Measurements from ENCODE around the gene IMPA2.

- TF ChIP-seq PBX3 (CRISPR knock-in tag; IDR thresholded peaks at IDR 0.05) (no peak), ZNF777 (tag by site-specific recombination; IDR thresholded peaks at IDR 0.05; ENCODE audit: borderline replicate concordance) (no peak), ZNF211 (tag by site-specific recombination; IDR thresholded peaks at IDR 0.05; ENCODE audit: low read depth) (no peak), YY1 (tag by site-specific recombination; IDR thresholded peaks at IDR 0.05) (no peak)
- TF ChIP-seq, protein P1, sequence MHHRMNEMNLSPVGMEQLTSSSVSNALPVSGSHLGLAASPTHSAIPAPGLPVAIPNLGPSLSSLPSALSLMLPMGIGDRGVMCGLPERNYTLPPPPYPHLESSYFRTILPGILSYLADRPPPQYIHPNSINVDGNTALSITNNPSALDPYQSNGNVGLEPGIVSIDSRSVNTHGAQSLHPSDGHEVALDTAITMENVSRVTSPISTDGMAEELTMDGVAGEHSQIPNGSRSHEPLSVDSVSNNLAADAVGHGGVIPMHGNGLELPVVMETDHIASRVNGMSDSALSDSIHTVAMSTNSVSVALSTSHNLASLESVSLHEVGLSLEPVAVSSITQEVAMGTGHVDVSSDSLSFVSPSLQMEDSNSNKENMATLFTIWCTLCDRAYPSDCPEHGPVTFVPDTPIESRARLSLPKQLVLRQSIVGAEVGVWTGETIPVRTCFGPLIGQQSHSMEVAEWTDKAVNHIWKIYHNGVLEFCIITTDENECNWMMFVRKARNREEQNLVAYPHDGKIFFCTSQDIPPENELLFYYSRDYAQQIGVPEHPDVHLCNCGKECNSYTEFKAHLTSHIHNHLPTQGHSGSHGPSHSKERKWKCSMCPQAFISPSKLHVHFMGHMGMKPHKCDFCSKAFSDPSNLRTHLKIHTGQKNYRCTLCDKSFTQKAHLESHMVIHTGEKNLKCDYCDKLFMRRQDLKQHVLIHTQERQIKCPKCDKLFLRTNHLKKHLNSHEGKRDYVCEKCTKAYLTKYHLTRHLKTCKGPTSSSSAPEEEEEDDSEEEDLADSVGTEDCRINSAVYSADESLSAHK (tag by site-specific recombination; IDR thresholded peaks at IDR 0.05), result no peak
- TF ChIP-seq, protein P2, sequence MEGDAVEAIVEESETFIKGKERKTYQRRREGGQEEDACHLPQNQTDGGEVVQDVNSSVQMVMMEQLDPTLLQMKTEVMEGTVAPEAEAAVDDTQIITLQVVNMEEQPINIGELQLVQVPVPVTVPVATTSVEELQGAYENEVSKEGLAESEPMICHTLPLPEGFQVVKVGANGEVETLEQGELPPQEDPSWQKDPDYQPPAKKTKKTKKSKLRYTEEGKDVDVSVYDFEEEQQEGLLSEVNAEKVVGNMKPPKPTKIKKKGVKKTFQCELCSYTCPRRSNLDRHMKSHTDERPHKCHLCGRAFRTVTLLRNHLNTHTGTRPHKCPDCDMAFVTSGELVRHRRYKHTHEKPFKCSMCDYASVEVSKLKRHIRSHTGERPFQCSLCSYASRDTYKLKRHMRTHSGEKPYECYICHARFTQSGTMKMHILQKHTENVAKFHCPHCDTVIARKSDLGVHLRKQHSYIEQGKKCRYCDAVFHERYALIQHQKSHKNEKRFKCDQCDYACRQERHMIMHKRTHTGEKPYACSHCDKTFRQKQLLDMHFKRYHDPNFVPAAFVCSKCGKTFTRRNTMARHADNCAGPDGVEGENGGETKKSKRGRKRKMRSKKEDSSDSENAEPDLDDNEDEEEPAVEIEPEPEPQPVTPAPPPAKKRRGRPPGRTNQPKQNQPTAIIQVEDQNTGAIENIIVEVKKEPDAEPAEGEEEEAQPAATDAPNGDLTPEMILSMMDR (tag by site-specific recombination; IDR thresholded peaks at IDR 0.05), result no peak
These were observed 62.5 kb downstream of the IMPA2 start for GRCh38 chr18:12043811-12044210.

All from HEK293 (cell line).